GM12878 (cell line): ENCODE results near the gene WBP1L. TPM values are rescaled to one million over a fixed set of nuclear protein-coding genes. Genes with fewer than 3 reads are reported as not detected.

Experiments
- ATAC-seq: fragments of 200-7000 bp; cut with Tn5 transposase; 3 replicates; pipeline ENCODE4 v1.9.1; 2020; ENCODE audit warnings: mild to moderate bottlenecking, moderate library complexity
- BruUV-seq: library from RNA; stranded (reverse); fragments of 400-500 nt; replicated peaks from 2 replicates; lab custom pipeline; 2021; lab: Mats Ljungman, UMichigan
- CTCF ChIA-PET: fragments of 300-600 bp; sonication (Branson Sonifier 250); formaldehyde crosslinking; extraction: SDS; loops from one replicate; lab custom pipeline; 2021; ENCODE audit warnings: inconsistent platforms; lab: Yijun Ruan, JAX
- POLR2A ChIA-PET: fragments of 350-600 bp; formaldehyde crosslinking; extraction: SDS; loops from one replicate; lab custom pipeline; 2021; ENCODE audit warnings: inconsistent platforms; lab: Charles Lee
- RAD21 ChIA-PET: fragments of 300-600 bp; sonication (Branson Sonifier 250); formaldehyde crosslinking; loops from one replicate; lab custom pipeline; 2023; ENCODE audit warnings: antibody characterized with exemption; ENCODE audit not compliant: unreplicated experiment; lab: Charles Lee
- SMC1A ChIA-PET: fragments of 300-600 bp; sonication (Branson Sonifier 250); formaldehyde crosslinking; loops from one replicate; lab custom pipeline; 2023; ENCODE audit not compliant: unreplicated experiment, uncharacterized antibody; lab: Charles Lee
- DNase-seq: peaks from one replicate; pipeline ENCODE4 v3.0.0-alpha.2; 2011; ENCODE audit warnings: low read depth, low spot score
- FAIRE-seq: peaks from 3 replicates; lab custom pipeline; 2011; peaks lifted over from hg19 to GRCh38; lab: Jason Lieb, UNC
- H2AFZ ChIP-seq: 2 replicates; pipeline ENCODE4 v1.6.0; 2011; ENCODE audit warnings: low read depth, low read length, control low read depth; ENCODE audit not compliant: control insufficient read depth
- H3K27ac ChIP-seq: 2 replicates; pipeline ENCODE4 v1.5.1; 2011; ENCODE audit warnings: control low read depth; ENCODE audit not compliant: control insufficient read depth, insufficient read depth
- H3K27me3 ChIP-seq, 2 experiments: replicated peaks in 1 of 2; 2 replicates each; pipeline versions ENCODE4 v1.6.0 to v1.6.1; 2011; ENCODE audit warnings: low read length in 1 of 2; ENCODE audit not compliant: control insufficient read depth in 2 of 2, insufficient read depth in 2 of 2
- H3K36me3 ChIP-seq, 2 experiments: 2 replicates each; pipeline ENCODE4 v1.5.1; 2011; ENCODE audit warnings: low read length in 1 of 2; ENCODE audit not compliant: control insufficient read depth in 2 of 2, insufficient read depth in 2 of 2
- H3K4me1 ChIP-seq: 2 replicates; pipeline ENCODE4 v1.6.1; 2011; ENCODE audit warnings: mild to moderate bottlenecking, low read length, moderate library complexity, mixed read lengths; ENCODE audit not compliant: control insufficient read depth, insufficient read depth
- H3K4me2 ChIP-seq: 2 replicates; pipeline ENCODE4 v1.6.0; 2011; ENCODE audit warnings: control low read depth; ENCODE audit not compliant: control insufficient read depth, insufficient read depth
- H3K4me3 ChIP-seq: fragments of 200-600 bp; sonication (generic); 2 replicates; pipeline ENCODE4 v1.5.1; 2016
- H3K79me2 ChIP-seq: 2 replicates; pipeline ENCODE4 v1.6.0; 2011; ENCODE audit warnings: low read length; ENCODE audit not compliant: control insufficient read depth, insufficient read depth
- H3K9ac ChIP-seq: 2 replicates; pipeline ENCODE4 v1.8.0; 2011; ENCODE audit warnings: low read length, control low read depth, mixed read lengths; ENCODE audit not compliant: control insufficient read depth, insufficient read depth
- H3K9me3 ChIP-seq: replicated peaks from 3 replicates; pipeline ENCODE4 v1.5.1; 2011; ENCODE audit warnings: mild to moderate bottlenecking, low read length; ENCODE audit not compliant: control insufficient read depth, insufficient read depth
- H4K20me1 ChIP-seq: 2 replicates; pipeline ENCODE4 v1.6.0; 2011; ENCODE audit not compliant: control insufficient read depth, insufficient read depth
- ATF3 ChIP-seq: IDR thresholded peaks from 2 replicates; pipeline ENCODE4 v1.6.1; 2011; ENCODE audit warnings: low read depth, mild to moderate bottlenecking, low read length, moderate library complexity, borderline replicate concordance; ENCODE audit errors: extremely low read depth
- BCL3 ChIP-seq: IDR thresholded peaks from 2 replicates; pipeline ENCODE4 v1.6.1; 2011; ENCODE audit warnings: borderline replicate concordance, low read depth, mild to moderate bottlenecking, moderate library complexity, low read length; ENCODE audit not compliant: insufficient read depth, poor library complexity, severe bottlenecking
- CHD4 ChIP-seq: fragments of 200-600 bp; sonication (generic); IDR thresholded peaks from 2 replicates; pipeline ENCODE4 v1.6.1; 2016; ENCODE audit warnings: mild to moderate bottlenecking
- IRF5 ChIP-seq: fragments of 450-650 bp; IDR thresholded peaks from 2 replicates; pipeline ENCODE4 v1.6.1; 2017; ENCODE audit warnings: borderline replicate concordance
- KAT2A ChIP-seq: conservative IDR thresholded peaks from 2 replicates; pipeline ENCODE4 v1.6.1; 2011; ENCODE audit warnings: low read depth, low read length; ENCODE audit not compliant: control insufficient read depth
- LARP7 ChIP-seq: fragments of 450-650 bp; IDR thresholded peaks from 2 replicates; pipeline ENCODE4 v1.6.1; 2017; ENCODE audit warnings: mild to moderate bottlenecking
- RCOR1 ChIP-seq: conservative IDR thresholded peaks from 2 replicates; pipeline ENCODE4 v1.6.1; 2012; ENCODE audit warnings: low read depth, low read length, improper control_type of control experiment
- SRF ChIP-seq, 2 experiments: IDR thresholded peaks; 2 replicates each; pipeline ENCODE4 v1.6.1; 2011; ENCODE audit warnings: low read depth in 2 of 2, low read length in 2 of 2, mild to moderate bottlenecking in 1 of 2, moderate library complexity in 1 of 2
- SUZ12 ChIP-seq: fragments of 200-600 bp; sonication (generic); IDR thresholded peaks from one replicate; pipeline ENCODE4 v1.6.1; 2018; ENCODE audit warnings: antibody characterized with exemption, mild to moderate bottlenecking; ENCODE audit not compliant: unreplicated experiment
- ZBTB4 ChIP-seq: fragments of 450-650 bp; formaldehyde crosslinking; IDR thresholded peaks from 2 replicates; pipeline ENCODE4 v1.4.0; 2022; ENCODE audit warnings: mild to moderate bottlenecking, moderate library complexity
- ZBTB40 ChIP-seq: fragments of 450-650 bp; IDR thresholded peaks from 2 replicates; pipeline ENCODE4 v1.6.1; 2016; ENCODE audit warnings: mild to moderate bottlenecking, moderate library complexity, borderline replicate concordance
- ZZZ3 ChIP-seq: IDR thresholded peaks from 2 replicates; pipeline ENCODE4 v1.6.1; 2011; ENCODE audit warnings: low read depth; ENCODE audit not compliant: control insufficient read depth, insufficient read length
- WGBS: methylation state at CpG from one replicate; pipeline ENCODE4 v1.1.6; 2016; ENCODE audit warnings: low lambda C conversion rate; ENCODE audit not compliant: insufficient replicate concordance, insufficient coverage; ENCODE audit errors: missing lambda C conversion rate; 5-methylcytosine and 5-hydroxymethylcytosine counted together
- in situ Hi-C: fragments of 300-500 bp; cut with MboI; formaldehyde crosslinking; loops from 9 replicates; pipeline ENCODE4 v1.14.3; 2018; ENCODE audit warnings: mixed read lengths
- intact Hi-C: fragments of 100-400 bp; cut with micrococcal nuclease; formaldehyde crosslinking; loops from one replicate; pipeline ENCODE4 v1.14.2; 2022; ENCODE audit not compliant: unreplicated experiment
- polyA plus RNA-seq, 11 experiments: library from polyadenylated mRNA; depleted of rRNA in 4 of 11; unstranded in 6 of 11; stranded (reverse) in 5 of 11; fragments of >200 nt; fragmentation: Nextera tagmentation in 4 of 11; fragmentation: Illumina TruSeq in 1 of 11; extraction: Ambion mirVana in 4 of 11; extraction: Trizol in 1 of 11; gene quantifications; 1 replicate in 1 of 11; 2 replicates in 10 of 11; pipeline versions ENCODE4 v1.2.1 to v1.2.3, GENCODE V29; 2011 to 2016; ENCODE audit warnings: inconsistent platforms in 2 of 11, missing spikeins in 2 of 11, low read depth in 1 of 11
- total RNA-seq, 4 experiments: library from RNA; depleted of rRNA in 3 of 4; stranded (reverse); fragments of >200 nt in 3 of 4; fragmentation: Illumina TruSeq in 1 of 4; extraction: Trizol in 1 of 4; gene quantifications; 2 replicates each; pipeline versions ENCODE4 v1.2.1 to v1.2.3, GENCODE V29; 2013 to 2021

WBP1L gene
- total and polyA plus RNA-seq, 10 of the 15 experiments (the other 5 are each of a cell fraction or from before 2014, with no cell fraction given) = 3.7 to 18.8 (median 12.3) TPM

- no peak overlapping the region for H3K4me3 ChIP-seq
- DNase-seq (no peak), FAIRE-seq (no peak), ATAC-seq (no peak)
- no peak overlapping the region for H3K27ac ChIP-seq
- peaks cover 3% of the 10 kb centered on the region for H3K4me1 ChIP-seq
- no peak overlapping the region for H3K9ac ChIP-seq
- no peaks in the 10 kb centered on the region for H3K9me3 ChIP-seq
- no peaks in the 10 kb centered on the region for H3K27me3 ChIP-seq
- in situ Hi-C loops (no loop called here), intact Hi-C loops (no loop called here)
- RAD21 ChIA-PET = no interaction called here
- BruUV-seq = no TSS peak
- H4K20me1 ChIP-seq = no peaks in the 10 kb centered on the region
- H3K79me2 ChIP-seq = no peaks in the 10 kb centered on the region
- POLR2A ChIA-PET = no interaction called here
- SMC1A ChIA-PET = no interaction called here
- WGBS = 94% methylated on average over 16 of the region's 16 CpGs
- H3K36me3 ChIP-seq = peaks cover 18 to 22% of the 10 kb centered on the region in 2 experiments
- no peak overlapping the region for H3K4me2 ChIP-seq
- H2AFZ ChIP-seq = no peak overlapping the region
- CTCF ChIA-PET = no interaction called here
- TF ChIP-seq SUZ12 = no peak
- no peak for TF ChIP-seq BCL3
- no peak for TF ChIP-seq CHD4
- TF ChIP-seq IRF5 = no peak
- TF ChIP-seq KAT2A = no peak
- no peak for TF ChIP-seq ATF3
- TF ChIP-seq SRF (IDR thresholded peaks at IDR 0.05; ENCODE audit: low read depth in 2 of 2, low read length in 2 of 2) = no peak
- TF ChIP-seq LARP7 = no peak
- no peak for TF ChIP-seq ZBTB4 (CRISPR knock-in tag)
- TF ChIP-seq ZBTB40 = no peak
- no peak for TF ChIP-seq ZZZ3
- TF ChIP-seq RCOR1 = no peak
Observed at GRCh38 chr10:102813734-102814452, 70.1 kb downstream of the WBP1L start.
